K562 (cell line): ENCODE results near the gene MICAL2. TPM values are rescaled to one million over a fixed set of nuclear protein-coding genes. Genes with fewer than 3 reads are reported as not detected.

ENCODE experiments used
- ATAC-seq: fragments of 200-7000 bp; cut with Tn5 transposase; 3 replicates; pipeline ENCODE4 v1.9.1; 2020; ENCODE audit warnings: moderate library complexity
- BruUV-seq: library from RNA; stranded (reverse); fragments of 400-500 nt; replicated peaks from 2 replicates; lab custom pipeline; 2021; lab: Mats Ljungman, UMichigan
- CTCF ChIA-PET: fragments of 300-600 bp; formaldehyde crosslinking; extraction: SDS; loops from one replicate; lab custom pipeline; 2021; ENCODE audit warnings: low intra/inter-chr PET ratio; lab: Yijun Ruan, JAX
- POLR2A ChIA-PET: fragments of 300-600, 350-650 bp; sonication (Branson Sonifier 250); formaldehyde crosslinking; extraction: SDS; loops from one replicate; lab custom pipeline; 2021; ENCODE audit warnings: antibody characterized with exemption, inconsistent platforms; lab: Yijun Ruan, JAX
- DNase-seq, 4 experiments: peaks; one replicate each; pipeline versions ENCODE4 v3.0.0 to v3.0.0-alpha.2; 2011 to 2018; ENCODE audit warnings: low spot score in 3 of 4, mixed read lengths in 3 of 4; ENCODE audit errors: extremely low read depth in 1 of 4
- FAIRE-seq: peaks from 2 replicates; lab custom pipeline; 2011; peaks lifted over from hg19 to GRCh38; lab: Jason Lieb, UNC
- H2AFZ ChIP-seq: 2 replicates; pipeline ENCODE4 v1.6.0; 2011; ENCODE audit warnings: low read depth, low read length, control low read depth, inconsistent platforms
- H3K27ac ChIP-seq: fragments of 200-600 bp; 3 replicates; pipeline ENCODE4 v1.8.0; 2011; ENCODE audit warnings: low read depth, mild to moderate bottlenecking, control low read depth, inconsistent platforms, low read length, moderate library complexity, mixed read lengths; ENCODE audit errors: extremely low read depth
- H3K27me3 ChIP-seq, 2 experiments: fragments of 300-600 bp in 1 of 2; 2 replicates in 1 of 2; 3 replicates in 1 of 2; pipeline versions ENCODE4 v1.6.0 to v1.8.0; 2011; ENCODE audit warnings: inconsistent platforms in 2 of 2, low read length in 2 of 2, mild to moderate bottlenecking in 1 of 2, mixed read lengths in 1 of 2, moderate library complexity in 1 of 2; ENCODE audit not compliant: control insufficient read depth in 2 of 2, insufficient read depth in 2 of 2
- H3K36me3 ChIP-seq: fragments of 300-600 bp; 3 replicates; pipeline ENCODE4 v1.8.0; 2011; ENCODE audit warnings: mild to moderate bottlenecking, low read length, inconsistent platforms; ENCODE audit not compliant: control insufficient read depth, insufficient read depth
- H3K4me1 ChIP-seq, 2 experiments: fragments of 200-600 bp in 1 of 2; replicated peaks in 1 of 2; 2 replicates in 1 of 2; 3 replicates in 1 of 2; pipeline versions ENCODE4 v1.5.1 to v1.8.0; 2011; ENCODE audit warnings: inconsistent platforms in 2 of 2, low read length in 2 of 2, mild to moderate bottlenecking in 1 of 2, mixed read lengths in 1 of 2, moderate library complexity in 1 of 2; ENCODE audit not compliant: control insufficient read depth in 2 of 2, insufficient read depth in 2 of 2
- H3K4me2 ChIP-seq: 2 replicates; pipeline ENCODE4 v1.6.1; 2011; ENCODE audit warnings: low read length, control low read depth, inconsistent platforms, mixed read lengths; ENCODE audit not compliant: insufficient read depth
- H3K4me3 ChIP-seq: fragments of 200-600 bp; sonication (generic), shearing (Covaris generic); 2 replicates; pipeline ENCODE4 v1.5.1; 2016; ENCODE audit warnings: control low read depth, inconsistent platforms
- H3K79me2 ChIP-seq: fragments of 200-600 bp; 3 replicates; pipeline ENCODE4 v1.8.0; 2011; ENCODE audit warnings: low read length, inconsistent platforms; ENCODE audit not compliant: control insufficient read depth, insufficient read depth
- H3K9ac ChIP-seq, 2 experiments: 2 replicates each; pipeline versions ENCODE4 v1.6.0 to v1.6.1; 2011; ENCODE audit warnings: low read depth in 2 of 2, low read length in 2 of 2, control low read depth in 1 of 2, inconsistent platforms in 1 of 2, mild to moderate bottlenecking in 1 of 2, mixed read lengths in 1 of 2; ENCODE audit not compliant: insufficient read depth in 1 of 2
- H3K9me1 ChIP-seq: one replicate; pipeline ENCODE4 v1.6.0; 2011; ENCODE audit warnings: inconsistent platforms, mild to moderate bottlenecking, low read length, moderate library complexity; ENCODE audit not compliant: control insufficient read depth, insufficient read depth
- H3K9me3 ChIP-seq: replicated peaks from 2 replicates; pipeline ENCODE4 v1.5.1; 2011; ENCODE audit warnings: low read depth, low read length, inconsistent platforms; ENCODE audit not compliant: control insufficient read depth, insufficient read depth
- H4K20me1 ChIP-seq: replicated peaks from 2 replicates; pipeline ENCODE4 v1.6.1; 2011; ENCODE audit warnings: low read length, inconsistent platforms, mixed read lengths; ENCODE audit not compliant: control insufficient read depth, insufficient read depth
- ARNT ChIP-seq, 2 experiments: fragments of 450-650 bp; IDR thresholded peaks; 2 replicates each; pipeline ENCODE4 v1.6.1; 2016; ENCODE audit warnings: mild to moderate bottlenecking in 1 of 2
- CBFB ChIP-seq: sonication (generic); formaldehyde crosslinking; IDR thresholded peaks from 2 replicates; pipeline ENCODE4 v1.4.0; 2020; ENCODE audit warnings: mild to moderate bottlenecking, missing genetic modification reagents
- EP400 ChIP-seq: fragments of 450-650 bp; IDR thresholded peaks from 2 replicates; pipeline ENCODE4 v1.6.1; 2017; ENCODE audit warnings: antibody characterized with exemption, mild to moderate bottlenecking, moderate library complexity
- FOXK1 ChIP-seq: sonication (generic); formaldehyde crosslinking; IDR thresholded peaks from 2 replicates; pipeline ENCODE4 v1.8.0; 2022; ENCODE audit warnings: missing genetic modification reagents, mild to moderate bottlenecking, borderline replicate concordance
- MIER1 ChIP-seq: fragments of 450-650 bp; IDR thresholded peaks from 2 replicates; pipeline ENCODE4 v1.6.1; 2016; ENCODE audit warnings: antibody characterized with exemption, mild to moderate bottlenecking, low read depth
- PKNOX1 ChIP-seq: fragments of 450-650 bp; IDR thresholded peaks from 2 replicates; pipeline ENCODE4 v1.6.1; 2016
- RAD51 ChIP-seq: fragments of 450-650 bp; IDR thresholded peaks from 2 replicates; pipeline ENCODE4 v1.7.1; 2016; ENCODE audit warnings: low read depth, mild to moderate bottlenecking, borderline replicate concordance
- RBM25 ChIP-seq: fragments of 200-400 bp; formaldehyde crosslinking; IDR thresholded peaks from 2 replicates; pipeline ENCODE4 v1.6.1; 2018; ENCODE audit warnings: low read length, low read depth, moderate library complexity; ENCODE audit not compliant: severe bottlenecking
- ZFP36 ChIP-seq: fragments of 150-350 bp; IDR thresholded peaks from 2 replicates; pipeline ENCODE4 v1.6.1; 2018; ENCODE audit warnings: low read length, low read depth; ENCODE audit not compliant: partially characterized antibody
- WGBS: fragments of 100-300 bp; shearing (Covaris generic); methylation state at CpG from one replicate; pipeline ENCODE4 v1.1.6; 2016; ENCODE audit warnings: low coverage, mixed read lengths; ENCODE audit not compliant: insufficient coverage; ENCODE audit errors: missing lambda C conversion rate; 5-methylcytosine and 5-hydroxymethylcytosine counted together
- in situ Hi-C: fragments of 300-500 bp; cut with MboI; formaldehyde crosslinking; loops from 4 replicates; pipeline ENCODE4 v1.15.0; 2018; ENCODE audit warnings: inconsistent platforms, mixed read lengths
- intact Hi-C: fragments of 100-400 bp; cut with micrococcal nuclease; formaldehyde crosslinking; loops from 2 replicates; pipeline ENCODE4 v1.14.2; 2022
- polyA plus RNA-seq, 8 experiments: library from polyadenylated mRNA; depleted of rRNA in 4 of 8; stranded (reverse) in 5 of 8; unstranded in 3 of 8; fragments of >200 nt; fragmentation: Nextera tagmentation in 2 of 8; fragmentation: Illumina TruSeq in 1 of 8; extraction: Ambion mirVana in 2 of 8; extraction: Trizol in 1 of 8; gene quantifications; 2 replicates each; pipeline versions ENCODE4 v1.2.1 to v1.2.3, GENCODE V29; 2011 to 2014; ENCODE audit warnings: inconsistent platforms in 1 of 8, missing spikeins in 1 of 8
- total RNA-seq, 7 experiments: library from RNA; depleted of rRNA in 6 of 7; stranded (reverse); fragments of >200 nt in 6 of 7; fragmentation: Illumina TruSeq in 2 of 7; extraction: Trizol in 2 of 7; gene quantifications; 2 replicates each; pipeline versions ENCODE4 v1.2.1 to v1.2.3, GENCODE V29; 2011 to 2021; ENCODE audit warnings: low replicate concordance in 1 of 7
- TF ChIP-seq, protein P1 (sequence below): fragments of 200-400 bp; formaldehyde crosslinking; IDR thresholded peaks from 2 replicates; pipeline ENCODE4 v1.6.1; 2017; ENCODE audit warnings: mild to moderate bottlenecking, low read depth, low read length, moderate library complexity

Gene MICAL2
- total and polyA plus RNA-seq, 9 of the 15 experiments (the other 6 are each of a cell fraction or from before 2014, with no cell fraction given), result 4.7 to 64.2 (median 33.6) TPM

DNA sequence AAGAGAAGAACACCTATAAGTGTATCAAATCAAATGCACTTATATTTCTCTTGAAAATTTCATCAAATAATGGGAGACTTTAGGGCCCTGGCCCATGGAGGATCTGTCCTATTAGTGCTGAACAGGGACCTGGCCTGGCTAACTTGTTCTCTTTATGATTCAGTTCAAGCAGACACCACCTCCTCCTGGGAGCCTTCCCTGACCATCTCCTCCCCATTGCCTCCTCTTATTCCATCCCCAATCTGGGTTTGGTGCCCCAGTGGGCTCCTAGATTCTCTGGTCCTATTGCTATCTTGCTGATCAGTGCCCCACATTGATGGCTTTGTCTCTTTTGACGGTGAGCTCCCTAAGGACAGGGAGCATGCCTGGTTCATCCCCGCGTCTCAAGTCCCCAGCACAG is 60.1 kb downstream of the MICAL2 start:
- no peak for ATAC-seq
- no peak overlapping the region for H3K4me3 ChIP-seq
- peaks cover 28 to 58% of the 10 kb centered on the region in 2 experiments for H3K4me1 ChIP-seq
- no peak overlapping the region for H3K9ac ChIP-seq
- no peaks in the 10 kb centered on the region for H3K9me1 ChIP-seq
- peaks cover 9% of the 10 kb centered on the region for H3K36me3 ChIP-seq
- intact Hi-C loops, result no loop called here
- CTCF ChIA-PET, result no interaction called here
- no peak overlapping the region for H3K27ac ChIP-seq
- DNase-seq, result no peak
- 89% methylated on average over 3 of the region's 3 CpGs for WGBS
- TF ChIP-seq PKNOX1 (no peak), ZFP36 (peak; percentile 83), RBM25 (peak; percentile 43)
- POLR2A ChIA-PET, result interaction anchor here (0.7 to 1.6 kb wide), 4 partner anchors 12 to 131 kb away, joined by 3 read pairs; no protein-coding TSS in a partner anchor
- H3K27me3 ChIP-seq, result no peaks in the 10 kb centered on the region
- FAIRE-seq, result no peak
- H3K9me3 ChIP-seq, result no peaks in the 10 kb centered on the region
- no TSS peak for BruUV-seq
- H2AFZ ChIP-seq, result no peak overlapping the region
- H4K20me1 ChIP-seq, result no peaks in the 10 kb centered on the region
- in situ Hi-C loops, result no loop called here
- H3K4me2 ChIP-seq, result no peak overlapping the region
- H3K79me2 ChIP-seq, result peaks cover 20% of the 10 kb centered on the region; the same call in 2 of the 3 replicates

- DNase-seq, result no peak
- H3K4me2 ChIP-seq, result no peak overlapping the region
- WGBS, result 80% methylated on average over 5 of the region's 5 CpGs
- no peak overlapping the region for H2AFZ ChIP-seq
- in situ Hi-C loops (no loop called here), intact Hi-C loops (no loop called here)
- H3K9ac ChIP-seq, result no peak overlapping the region
- no peaks in the 10 kb centered on the region for H3K27me3 ChIP-seq
- TF ChIP-seq FOXK1 (CRISPR knock-in tag), result no peak
- no peak for TF ChIP-seq MIER1
- no peak for TF ChIP-seq CBFB (CRISPR knock-in tag)
- TF ChIP-seq RAD51, result no peak
- TF ChIP-seq, protein P1, sequence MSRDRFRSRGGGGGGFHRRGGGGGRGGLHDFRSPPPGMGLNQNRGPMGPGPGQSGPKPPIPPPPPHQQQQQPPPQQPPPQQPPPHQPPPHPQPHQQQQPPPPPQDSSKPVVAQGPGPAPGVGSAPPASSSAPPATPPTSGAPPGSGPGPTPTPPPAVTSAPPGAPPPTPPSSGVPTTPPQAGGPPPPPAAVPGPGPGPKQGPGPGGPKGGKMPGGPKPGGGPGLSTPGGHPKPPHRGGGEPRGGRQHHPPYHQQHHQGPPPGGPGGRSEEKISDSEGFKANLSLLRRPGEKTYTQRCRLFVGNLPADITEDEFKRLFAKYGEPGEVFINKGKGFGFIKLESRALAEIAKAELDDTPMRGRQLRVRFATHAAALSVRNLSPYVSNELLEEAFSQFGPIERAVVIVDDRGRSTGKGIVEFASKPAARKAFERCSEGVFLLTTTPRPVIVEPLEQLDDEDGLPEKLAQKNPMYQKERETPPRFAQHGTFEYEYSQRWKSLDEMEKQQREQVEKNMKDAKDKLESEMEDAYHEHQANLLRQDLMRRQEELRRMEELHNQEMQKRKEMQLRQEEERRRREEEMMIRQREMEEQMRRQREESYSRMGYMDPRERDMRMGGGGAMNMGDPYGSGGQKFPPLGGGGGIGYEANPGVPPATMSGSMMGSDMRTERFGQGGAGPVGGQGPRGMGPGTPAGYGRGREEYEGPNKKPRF, result no peak
- no peak for TF ChIP-seq EP400
- TF ChIP-seq ARNT (IDR thresholded peaks at IDR 0.05), result no peak
- ATAC-seq, result no peak
- H3K9me1 ChIP-seq, result no peaks in the 10 kb centered on the region
- H3K27ac ChIP-seq, result no peak overlapping the region
- no peaks in the 10 kb centered on the region for H4K20me1 ChIP-seq
- peaks cover 28 to 63% of the 10 kb centered on the region in 2 experiments for H3K4me1 ChIP-seq
- peaks cover 7% of the 10 kb centered on the region for H3K36me3 ChIP-seq
- H3K4me3 ChIP-seq, result no peak overlapping the region
- CTCF ChIA-PET, result no interaction called here
- POLR2A ChIA-PET, result interaction anchor here (0.7 to 1.4 kb wide), 3 partner anchors 30 to 130 kb away, joined by 3 read pairs; no protein-coding TSS in a partner anchor
- H3K9me3 ChIP-seq, result no peaks in the 10 kb centered on the region
- BruUV-seq, result no TSS peak
- no peak for FAIRE-seq
- H3K79me2 ChIP-seq, result peaks cover 22% of the 10 kb centered on the region; the same call in 2 of the 3 replicates
These were observed 60.6 kb downstream of the MICAL2 start for GRCh38 chr11:12170984-12171383.
